ENCODE measurements around the gene CX3CR1. TPM values are rescaled to one million over a fixed set of nuclear protein-coding genes. Genes with fewer than 3 reads are reported as not detected.

CX3CR1 gene
- total and polyA plus RNA-seq, 2 of the 4 experiments (the other 2 are of a cell fraction): not detected

DNA sequence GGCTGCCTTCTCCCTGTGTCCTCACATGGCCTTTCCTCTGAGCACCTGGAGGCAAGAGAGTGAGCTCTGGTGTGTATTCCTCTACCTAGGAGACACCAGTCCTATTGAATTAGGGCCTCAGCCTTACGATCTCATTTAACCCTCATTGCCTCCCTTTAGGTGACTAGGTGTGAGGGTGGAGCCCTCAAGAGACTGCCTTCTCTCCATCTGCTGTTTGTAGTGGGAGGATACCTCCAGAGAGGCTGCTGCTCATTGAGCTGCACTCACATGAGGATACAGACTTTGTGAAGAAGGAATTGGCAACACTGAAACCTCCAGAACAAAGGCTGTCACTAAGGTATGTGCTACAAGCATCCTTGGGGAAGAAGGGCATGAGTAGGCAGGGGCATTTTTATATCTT lies 49.7 kb upstream of the CX3CR1 start, which contains the start of gene CCR8:
Gene CCR8 (plus strand): TSS at position 217 of the 400 bp plus-strand sequence. CDS start 2,623 bp downstream, outside the sequence.
- Histone ChIP-seq H2BK5ac (ENCODE audit: low read depth, low read length, poor library complexity, severe bottlenecking) (no peak within 1 kb of the TSS), H3K4me3 (ENCODE audit: insufficient read depth, low read depth, low read length) (no peak within 1 kb of the TSS), H3K14ac (replicated peaks; ENCODE audit: low read depth, low read length) (no peak within 1 kb of the TSS), H3K9ac (ENCODE audit: low read depth, low read length) (no peak within 1 kb of the TSS), H3K27me3 (ENCODE audit: control insufficient read depth, insufficient read depth, low read length) (no peaks in the 10 kb centered on the region; the same call in none of the 2 replicates), H3K9me3 (ENCODE audit: control insufficient read depth, insufficient read depth, low read length) (no peaks in the 10 kb centered on the region), H2AK5ac (ENCODE audit: low read depth, low read length) (no peak within 1 kb of the TSS), H3K4ac (ENCODE audit: low read depth, low read length) (no peak within 1 kb of the TSS), H3K23ac (ENCODE audit: low read depth, low read length) (no peak within 1 kb of the TSS), H3K36me3 (ENCODE audit: control insufficient read depth, insufficient read depth, low read length) (no peaks in the 10 kb centered on the region), H3K9me1 (ENCODE audit: insufficient read depth, low read length) (no peaks in the 10 kb centered on the region), H3K4me1 (ENCODE audit: control insufficient read depth, insufficient read depth, low read length) (no peaks in the 10 kb centered on the region), H2AFZ (replicated peaks; ENCODE audit: low read length, poor library complexity) (no peak within 1 kb of the TSS), H2BK20ac (ENCODE audit: low read depth, low read length) (no peak within 1 kb of the TSS), H3K18ac (ENCODE audit: low read depth, low read length) (no peak within 1 kb of the TSS), H3K4me2 (ENCODE audit: low read depth, low read length) (no peak within 1 kb of the TSS), H2BK120ac (ENCODE audit: low read depth, low read length) (no peak within 1 kb of the TSS), H4K5ac (ENCODE audit: low read depth, low read length) (no peak within 1 kb of the TSS), H3K79me1 (ENCODE audit: low read depth in 1 of 2, low read length in 2 of 2) (no peaks in the 10 kb centered on the region), H3K56ac (ENCODE audit: extremely low read depth, insufficient read depth, low read length) (no peak within 1 kb of the TSS), H4K8ac (ENCODE audit: low read depth in 2 of 2, low read length in 2 of 2) (no peak within 1 kb of the TSS), H2AK9ac (replicated peaks; ENCODE audit: low read depth, low read length, poor library complexity) (no peak within 1 kb of the TSS), H3K27ac (ENCODE audit: insufficient read depth, low read length) (no peak within 1 kb of the TSS), H4K91ac (ENCODE audit: insufficient read depth, low read depth, low read length) (no peak within 1 kb of the TSS), H4K20me1 (ENCODE audit: insufficient read depth, low read length) (no peaks in the 10 kb centered on the region), H2BK15ac (ENCODE audit: low read depth, low read length) (no peak within 1 kb of the TSS)
- in situ Hi-C loops (cut with MboI; ENCODE audit: low sequenced_read_pairs): no loop called here
- CTCF ChIA-PET: interaction anchor here (0.5 kb wide), 1 partner anchor 141 kb away, joined by 3 read pairs; no protein-coding TSS in a partner anchor
- BruUV-seq (replicated peaks): no TSS peak
- no peak for ATAC-seq (ENCODE audit: low read depth)
- DNase-seq: no peak
- WGBS, 2 experiments (ENCODE audit: extremely low coverage in 2 of 2, insufficient read length in 1 of 2): no CpG with 5 or more reads among the region's 1 CpG
- TF ChIP-seq RCOR1 (IDR thresholded peaks at IDR 0.05; ENCODE audit: insufficient replicate concordance, low read length) (no peak), RAD21 (IDR thresholded peaks at IDR 0.05; ENCODE audit: low read length) (no peak), MAZ (IDR thresholded peaks at IDR 0.05; ENCODE audit: borderline replicate concordance, low read depth, low read length) (no peak), NFE2L2 (IDR thresholded peaks at IDR 0.05; ENCODE audit: low read depth, low read length) (no peak), CEBPB (IDR thresholded peaks at IDR 0.05; ENCODE audit: low read depth, low read length) (no peak), BHLHE40 (IDR thresholded peaks at IDR 0.05; ENCODE audit: low read depth, low read length) (no peak), SMC3 (IDR thresholded peaks at IDR 0.05; ENCODE audit: low read depth, low read length) (no peak), POLR2A (IDR thresholded peaks at IDR 0.05; ENCODE audit: low read depth, low read length) (no peak), RFX5 (IDR thresholded peaks at IDR 0.05; ENCODE audit: low read depth, low read length) (no peak), CHD1 (IDR thresholded peaks at IDR 0.05; ENCODE audit: low read depth, low read length) (no peak), MAFK (IDR thresholded peaks at IDR 0.05; ENCODE audit: low read depth, low read length) (no peak), MXI1 (IDR thresholded peaks at IDR 0.05; ENCODE audit: borderline replicate concordance, low read depth, low read length) (no peak)
- TF ChIP-seq, protein P1, sequence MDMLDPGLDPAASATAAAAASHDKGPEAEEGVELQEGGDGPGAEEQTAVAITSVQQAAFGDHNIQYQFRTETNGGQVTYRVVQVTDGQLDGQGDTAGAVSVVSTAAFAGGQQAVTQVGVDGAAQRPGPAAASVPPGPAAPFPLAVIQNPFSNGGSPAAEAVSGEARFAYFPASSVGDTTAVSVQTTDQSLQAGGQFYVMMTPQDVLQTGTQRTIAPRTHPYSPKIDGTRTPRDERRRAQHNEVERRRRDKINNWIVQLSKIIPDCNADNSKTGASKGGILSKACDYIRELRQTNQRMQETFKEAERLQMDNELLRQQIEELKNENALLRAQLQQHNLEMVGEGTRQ (IDR thresholded peaks at IDR 0.05; ENCODE audit: low read depth, low read length): no peak
- TF ChIP-seq, protein P2, sequence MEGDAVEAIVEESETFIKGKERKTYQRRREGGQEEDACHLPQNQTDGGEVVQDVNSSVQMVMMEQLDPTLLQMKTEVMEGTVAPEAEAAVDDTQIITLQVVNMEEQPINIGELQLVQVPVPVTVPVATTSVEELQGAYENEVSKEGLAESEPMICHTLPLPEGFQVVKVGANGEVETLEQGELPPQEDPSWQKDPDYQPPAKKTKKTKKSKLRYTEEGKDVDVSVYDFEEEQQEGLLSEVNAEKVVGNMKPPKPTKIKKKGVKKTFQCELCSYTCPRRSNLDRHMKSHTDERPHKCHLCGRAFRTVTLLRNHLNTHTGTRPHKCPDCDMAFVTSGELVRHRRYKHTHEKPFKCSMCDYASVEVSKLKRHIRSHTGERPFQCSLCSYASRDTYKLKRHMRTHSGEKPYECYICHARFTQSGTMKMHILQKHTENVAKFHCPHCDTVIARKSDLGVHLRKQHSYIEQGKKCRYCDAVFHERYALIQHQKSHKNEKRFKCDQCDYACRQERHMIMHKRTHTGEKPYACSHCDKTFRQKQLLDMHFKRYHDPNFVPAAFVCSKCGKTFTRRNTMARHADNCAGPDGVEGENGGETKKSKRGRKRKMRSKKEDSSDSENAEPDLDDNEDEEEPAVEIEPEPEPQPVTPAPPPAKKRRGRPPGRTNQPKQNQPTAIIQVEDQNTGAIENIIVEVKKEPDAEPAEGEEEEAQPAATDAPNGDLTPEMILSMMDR (conservative IDR thresholded peaks at IDR 0.05; ENCODE audit: low read depth, low read length): no peak
- intact Hi-C loops (cut with micrococcal nuclease): no loop called here
- POLR2A ChIA-PET (ENCODE audit: unreplicated experiment): no interaction called here
- dilution Hi-C loops (cut with HindIII; ENCODE audit: low sequenced_read_pairs, unreplicated experiment): no loop called here
